Mucosa of descending colon (tissue), 3 donors: ENCODE measurements around the gene ZNF608. TPM values are rescaled to one million over a fixed set of nuclear protein-coding genes. Genes with fewer than 3 reads are reported as not detected.

Experiments used
- ATAC-seq: fragments of 200-7000 bp; cut with Tn5 transposase; one replicate; pipeline ENCODE4 v1.9.1; 2020; ENCODE audit warnings: mild to moderate bottlenecking, moderate library complexity
- DNase-seq, 3 donors: peaks; one replicate each; pipeline ENCODE4 v3.0.0-alpha.2; 2020
- H3K36me3 ChIP-seq: fragments of 200-600 bp; one replicate; pipeline ENCODE4 v1.8.0; 2021; ENCODE audit warnings: low read depth, mild to moderate bottlenecking
- H3K4me1 ChIP-seq: fragments of 200-600 bp; one replicate; pipeline ENCODE4 v1.8.0; 2021; ENCODE audit warnings: low read depth, mild to moderate bottlenecking
- H3K4me3 ChIP-seq: fragments of 200-600 bp; one replicate; pipeline ENCODE4 v1.8.0; 2021; ENCODE audit warnings: mild to moderate bottlenecking
- H3K9me3 ChIP-seq: fragments of 200-600 bp; one replicate; pipeline ENCODE4 v1.8.0; 2021; ENCODE audit warnings: mild to moderate bottlenecking
- CTCF ChIP-seq: fragments of 200-600 bp; IDR thresholded peaks from one replicate; pipeline ENCODE4 v1.8.0; 2022; ENCODE audit warnings: antibody characterized with exemption, mild to moderate bottlenecking
- intact Hi-C, 2 donors: fragments of 100-400 bp; cut with DNase I in 1 of 2; cut with micrococcal nuclease in 1 of 2; formaldehyde crosslinking; loops; one replicate each; pipeline versions ENCODE4 v1.11.0 to v1.11.1; 2022; cut with DNase I, micrococcal nuclease
- total RNA-seq, 3 donors: library from RNA; stranded (reverse); fragmentation: NEBNext Ultra II Directional in 2 of 3; extraction: Animal tissue kit (Norgen Biotek cat#: 25700) in 2 of 3; gene quantifications; one replicate each; pipeline versions ENCODE4 v1.2.1 to v1.2.4, GENCODE V29; 2021 to 2023
- donor health status: DM: no; HTN: no; CAD: no; lungs with moderate emphysema.
- donor health status: DM: no; HTN: no; CAD: no.
- donor health status: DM: no; HTN: yes; CAD: no.

ZNF608 gene
- total RNA-seq, 3 donors from 2014 or later = 19.7 to 32.3 (median 27.2) TPM

- DNase-seq (no peak), ATAC-seq (no peak)
- TF ChIP-seq CTCF = no peak
- Histone ChIP-seq H3K4me3 (no peak overlapping the region), H3K4me1 (peaks cover 15% of the 10 kb centered on the region), H3K9me3 (no peaks in the 10 kb centered on the region), H3K36me3 (no peaks in the 10 kb centered on the region)
- intact Hi-C loops = no loop called here
Measured at GRCh38 chr5:124718380-124718789, 28.1 kb downstream of the ZNF608 start.

GRCh38 chr5:124716169-124716568, 30.3 kb downstream of the ZNF608 start:
- H3K4me3 ChIP-seq = no peak overlapping the region
- DNase-seq (no peak), ATAC-seq (no peak)
- no peaks in the 10 kb centered on the region for H3K9me3 ChIP-seq
- peaks cover 14% of the 10 kb centered on the region for H3K4me1 ChIP-seq
- intact Hi-C loops = no loop called here
- no peak for TF ChIP-seq CTCF
- H3K36me3 ChIP-seq = no peaks in the 10 kb centered on the region

- intact Hi-C loops = no loop called here
- ATAC-seq = no peak
- no peak overlapping the region for H3K4me3 ChIP-seq
- no peaks in the 10 kb centered on the region for H3K9me3 ChIP-seq
- no peak for TF ChIP-seq CTCF
- no peaks in the 10 kb centered on the region for H3K36me3 ChIP-seq
- peaks cover 5% of the 10 kb centered on the region for H3K4me1 ChIP-seq
- DNase-seq = no peak
Measured at GRCh38 chr5:124714910-124715309, 31.5 kb downstream of the ZNF608 start.

- no peak for TF ChIP-seq CTCF
- ATAC-seq (no peak), DNase-seq (no peak)
- Histone ChIP-seq H3K4me1 (no peaks in the 10 kb centered on the region), H3K4me3 (no peak overlapping the region), H3K9me3 (no peaks in the 10 kb centered on the region), H3K36me3 (no peaks in the 10 kb centered on the region)
- intact Hi-C loops = no loop called here
Measured at GRCh38 chr5:124713595-124713994, 32.8 kb downstream of the ZNF608 start.

- no peak for DNase-seq
- no peak for TF ChIP-seq CTCF
- H3K36me3 ChIP-seq = no peaks in the 10 kb centered on the region
- H3K4me1 ChIP-seq = no peaks in the 10 kb centered on the region
- no peak overlapping the region for H3K4me3 ChIP-seq
- intact Hi-C loops = no loop called here
- H3K9me3 ChIP-seq = no peaks in the 10 kb centered on the region
- ATAC-seq = no peak
Measured at GRCh38 chr5:124712731-124713305, 33.6 kb downstream of the ZNF608 start.

- intact Hi-C loops = no loop called here
- H3K4me1 ChIP-seq = peaks cover 10% of the 10 kb centered on the region
- H3K9me3 ChIP-seq = no peaks in the 10 kb centered on the region
- no peak overlapping the region for H3K4me3 ChIP-seq
- TF ChIP-seq CTCF = no peak
- ATAC-seq (no peak), DNase-seq (no peak)
- H3K36me3 ChIP-seq = no peaks in the 10 kb centered on the region
Measured at GRCh38 chr5:124708086-124708485, 38.4 kb downstream of the ZNF608 start.
